ENCODE measurements around the gene NEK2. TPM values are rescaled to one million over a fixed set of nuclear protein-coding genes. Genes with fewer than 3 reads are reported as not detected.

NEK2 gene
- total RNA-seq, 1 donor from 2014 or later, result 18.0 TPM

- peaks cover 6% of the 10 kb centered on the region for H3K4me1 Mint-ChIP-seq
- intact Hi-C loops (cut with micrococcal nuclease), result no loop called here
- no peaks in the 10 kb centered on the region for H3K27me3 Mint-ChIP-seq
- H3K9me3 Mint-ChIP-seq, result no peaks in the 10 kb centered on the region
- H3K36me3 Mint-ChIP-seq (ENCODE audit: low read depth), result no peaks in the 10 kb centered on the region
- no peak overlapping the region for H3K4me3 Mint-ChIP-seq
- no peak for DNase-seq
- no peak overlapping the region for H3K27ac Mint-ChIP-seq
Measured at GRCh38 chr1:211612786-211613107, 62.7 kb downstream of the NEK2 start.

Other genes with a start within 250 kb of the NEK2 start
- not detected in 2 replicates for gene RD3, start 183.5 kb downstream of the NEK2 start, total RNA-seq
- gene SLC30A1, start 96.5 kb downstream of the NEK2 start, total RNA-seq, result 8.5 and 9.0 TPM in 2 replicates
- gene LPGAT1, start 155.1 kb upstream of the NEK2 start, total RNA-seq, result 35.6 and 42.1 TPM in 2 replicates

All from activated CD4-positive, alpha-beta T cell treated with anti-CD3 and anti-CD28 coated beads, Interleukin-2, amount 10 ng/mL, durations not matched to agents 24 days and 14 days (primary cell).